ENCODE results near the gene BAZ1A.
A peak's percentile ranks its signal among the peaks of the same experiment; 100 is the strongest.

DNA sequence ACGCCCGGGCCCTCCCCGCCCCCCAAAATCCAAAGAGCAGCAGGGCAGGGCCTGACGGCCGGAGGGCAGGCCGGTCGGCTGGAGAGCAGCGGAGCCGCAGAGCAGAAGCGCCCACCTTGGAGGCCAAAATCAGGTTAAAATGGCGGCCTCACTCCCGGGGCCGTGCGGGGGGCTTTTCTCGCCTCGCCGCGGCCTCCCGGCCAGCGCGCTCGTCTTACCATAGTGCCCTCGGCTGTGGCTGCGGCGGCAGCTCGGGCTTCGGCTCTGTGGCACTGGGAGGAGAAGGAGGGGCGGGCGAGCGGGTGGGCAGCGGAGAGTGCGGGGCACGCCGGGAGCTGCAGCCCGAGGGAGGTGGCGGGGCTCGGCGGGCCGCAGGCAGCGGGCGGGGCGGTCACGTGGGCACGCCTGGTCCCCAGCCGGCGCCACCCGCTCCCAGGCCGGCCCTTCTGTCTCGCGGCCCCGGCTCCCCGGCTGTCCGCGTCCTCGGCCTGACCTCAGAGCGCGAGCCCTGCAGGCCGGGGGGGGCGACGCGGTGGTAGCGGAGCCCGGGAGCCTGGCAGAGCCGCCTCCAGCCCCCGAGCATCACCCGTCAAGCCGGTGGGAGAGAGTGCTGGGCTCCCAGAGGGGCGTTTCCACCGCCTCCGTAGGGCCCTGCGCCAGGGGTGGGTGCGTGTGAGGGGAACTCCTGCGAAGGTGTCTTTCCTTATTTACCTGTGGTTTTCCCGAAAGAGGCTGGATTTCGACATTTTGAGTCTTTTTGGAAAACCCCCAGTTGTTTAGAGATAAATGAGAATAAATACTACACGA is 160.6 kb downstream of the BAZ1A start, which contains the start of gene CFL2:
- TF ChIP-seq POLR2A (IDR thresholded peaks at IDR 0.05), result peak; percentile 32 to 85
- TF ChIP-seq, protein P1, sequence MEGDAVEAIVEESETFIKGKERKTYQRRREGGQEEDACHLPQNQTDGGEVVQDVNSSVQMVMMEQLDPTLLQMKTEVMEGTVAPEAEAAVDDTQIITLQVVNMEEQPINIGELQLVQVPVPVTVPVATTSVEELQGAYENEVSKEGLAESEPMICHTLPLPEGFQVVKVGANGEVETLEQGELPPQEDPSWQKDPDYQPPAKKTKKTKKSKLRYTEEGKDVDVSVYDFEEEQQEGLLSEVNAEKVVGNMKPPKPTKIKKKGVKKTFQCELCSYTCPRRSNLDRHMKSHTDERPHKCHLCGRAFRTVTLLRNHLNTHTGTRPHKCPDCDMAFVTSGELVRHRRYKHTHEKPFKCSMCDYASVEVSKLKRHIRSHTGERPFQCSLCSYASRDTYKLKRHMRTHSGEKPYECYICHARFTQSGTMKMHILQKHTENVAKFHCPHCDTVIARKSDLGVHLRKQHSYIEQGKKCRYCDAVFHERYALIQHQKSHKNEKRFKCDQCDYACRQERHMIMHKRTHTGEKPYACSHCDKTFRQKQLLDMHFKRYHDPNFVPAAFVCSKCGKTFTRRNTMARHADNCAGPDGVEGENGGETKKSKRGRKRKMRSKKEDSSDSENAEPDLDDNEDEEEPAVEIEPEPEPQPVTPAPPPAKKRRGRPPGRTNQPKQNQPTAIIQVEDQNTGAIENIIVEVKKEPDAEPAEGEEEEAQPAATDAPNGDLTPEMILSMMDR (IDR thresholded peaks at IDR 0.05), result no peak
